Measurements from ENCODE around the gene ADISSP. TPM values are rescaled to one million over a fixed set of nuclear protein-coding genes. Genes with fewer than 3 reads are reported as not detected.

Gene ADISSP
- total and polyA plus RNA-seq, 2 of the 8 experiments (the other 6 are each of a cell fraction or from before 2014, with no cell fraction given): 111 to 141 TPM

DNA sequence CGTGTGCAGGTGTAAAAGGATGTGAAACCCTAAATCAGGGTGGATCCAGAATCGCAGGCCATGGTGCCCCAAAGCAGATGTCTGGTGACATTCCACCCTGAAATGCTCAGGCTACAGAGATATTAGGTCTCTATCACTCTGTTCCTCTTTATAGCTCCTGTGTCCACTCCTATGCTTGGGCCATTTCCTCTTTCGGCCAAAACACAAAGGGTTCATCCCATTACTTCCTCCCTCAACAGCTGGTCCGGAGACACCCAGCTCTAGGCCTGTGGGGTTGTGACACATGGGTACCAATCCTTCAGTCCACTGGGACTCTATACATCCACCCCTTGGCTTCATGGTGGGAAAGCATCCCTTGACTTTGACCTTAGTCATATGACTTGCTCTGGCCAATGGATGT lies 53.5 kb downstream of the ADISSP start (continued):
- TF ChIP-seq ATF2 (IDR thresholded peaks at IDR 0.05; ENCODE audit: low read length) (no peak), RAD21 (IDR thresholded peaks at IDR 0.05 in 1 of 2, conservative IDR thresholded peaks at IDR 0.05 in 1 of 2; ENCODE audit: low read depth in 2 of 2, low read length in 2 of 2) (no peak), HDAC6 (IDR thresholded peaks at IDR 0.05; ENCODE audit: low read depth, low read length) (no peak), BACH1 (IDR thresholded peaks at IDR 0.05; ENCODE audit: low read length) (no peak), SIRT6 (IDR thresholded peaks at IDR 0.05; ENCODE audit: low read length) (no peak), RXRA (IDR thresholded peaks at IDR 0.05; ENCODE audit: insufficient read depth, low read depth, low read length) (no peak), JUND (IDR thresholded peaks at IDR 0.05; ENCODE audit: low read length) (no peak), JUN (IDR thresholded peaks at IDR 0.05; ENCODE audit: low read depth, low read length) (no peak), TAF7 (optimal IDR thresholded peaks at IDR 0.05; ENCODE audit: borderline replicate concordance, low read depth, low read length) (no peak)
